ENCODE data around the gene OR6C6. TPM values are rescaled to one million over a fixed set of nuclear protein-coding genes. Genes with fewer than 3 reads are reported as not detected.

OR6C6 gene
- total RNA-seq, 2 experiments from 2014 or later, result not detected

- no peak within 1 kb of the TSS for H3K4me3 Mint-ChIP-seq
- Histone ChIP-seq H3K4me3 (ENCODE audit: low read length) (no peak within 1 kb of the TSS), H3K4me1 (ENCODE audit: insufficient read depth, low read length) (no peaks in the 10 kb centered on the region), H3K9me3 (ENCODE audit: control insufficient read depth in 1 of 2, insufficient read depth in 1 of 2, low read length in 2 of 2) (peaks cover 0 to 4% of the 10 kb centered on the region in 2 experiments), H3K27ac (ENCODE audit: low read depth in 1 of 2, low read length in 2 of 2) (no peak within 1 kb of the TSS), H3K27me3 (ENCODE audit: control insufficient read depth in 1 of 2, insufficient read depth in 2 of 2, low read length in 2 of 2) (peaks cover 4 to 10% of the 10 kb centered on the region in 2 experiments), H3K36me3 (ENCODE audit: insufficient read depth, low read length) (no peaks in the 10 kb centered on the region)
- no peak for DNase-seq
- no peaks in the 10 kb centered on the region for H3K4me1 Mint-ChIP-seq (ENCODE audit: low read depth)
- ATAC-seq (ENCODE audit: poor library complexity), result no peak
- H3K36me3 Mint-ChIP-seq (ENCODE audit: low read depth), result no peaks in the 10 kb centered on the region
- ChIA-PET CTCF (interaction anchor here (1.0 kb wide), 1 partner anchor 10 kb away, joined by 4 read pairs; no protein-coding TSS in a partner anchor), POLR2A (no interaction called here)
- TF ChIP-seq, protein P1, sequence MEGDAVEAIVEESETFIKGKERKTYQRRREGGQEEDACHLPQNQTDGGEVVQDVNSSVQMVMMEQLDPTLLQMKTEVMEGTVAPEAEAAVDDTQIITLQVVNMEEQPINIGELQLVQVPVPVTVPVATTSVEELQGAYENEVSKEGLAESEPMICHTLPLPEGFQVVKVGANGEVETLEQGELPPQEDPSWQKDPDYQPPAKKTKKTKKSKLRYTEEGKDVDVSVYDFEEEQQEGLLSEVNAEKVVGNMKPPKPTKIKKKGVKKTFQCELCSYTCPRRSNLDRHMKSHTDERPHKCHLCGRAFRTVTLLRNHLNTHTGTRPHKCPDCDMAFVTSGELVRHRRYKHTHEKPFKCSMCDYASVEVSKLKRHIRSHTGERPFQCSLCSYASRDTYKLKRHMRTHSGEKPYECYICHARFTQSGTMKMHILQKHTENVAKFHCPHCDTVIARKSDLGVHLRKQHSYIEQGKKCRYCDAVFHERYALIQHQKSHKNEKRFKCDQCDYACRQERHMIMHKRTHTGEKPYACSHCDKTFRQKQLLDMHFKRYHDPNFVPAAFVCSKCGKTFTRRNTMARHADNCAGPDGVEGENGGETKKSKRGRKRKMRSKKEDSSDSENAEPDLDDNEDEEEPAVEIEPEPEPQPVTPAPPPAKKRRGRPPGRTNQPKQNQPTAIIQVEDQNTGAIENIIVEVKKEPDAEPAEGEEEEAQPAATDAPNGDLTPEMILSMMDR (IDR thresholded peaks at IDR 0.05), result no peak
- H3K27ac Mint-ChIP-seq, result no peak within 1 kb of the TSS
- intact Hi-C loops (cut with DNase I, micrococcal nuclease), result no loop called here
- peaks cover 38% of the 10 kb centered on the region for H3K27me3 Mint-ChIP-seq
- H3K9me3 Mint-ChIP-seq, result no peaks in the 10 kb centered on the region
Observed at GRCh38 chr12:55244309-55244708, 52.1 kb downstream of the OR6C6 start, which contains the start of gene OR6C74. OR6C74 (plus strand) TSS chr12:55244609; CDS start chr12:55247288, 2,679 bp downstream.

Other genes starting within 250 kb of the OR6C6 start
- gene OR9K2, start 170.2 kb downstream of the OR6C6 start, total RNA-seq, result not detected
- gene OR10A7, start 75.5 kb downstream of the OR6C6 start, total RNA-seq, result not detected
- not detected for gene OR6C74, start 52.0 kb downstream of the OR6C6 start, total RNA-seq
- not detected for gene OR6C1, start 17.8 kb upstream of the OR6C6 start, total RNA-seq
- gene OR6C3, start 34.2 kb upstream of the OR6C6 start, total RNA-seq, result not detected
- not detected for gene OR6C75, start 66.4 kb upstream of the OR6C6 start, total RNA-seq
- gene OR6C65, start 104.0 kb upstream of the OR6C6 start, total RNA-seq, result not detected
- not detected for gene OR6C76, start 129.7 kb upstream of the OR6C6 start, total RNA-seq
- not detected for gene OR6C2, start 147.5 kb upstream of the OR6C6 start, total RNA-seq
- not detected for gene OR6C70, start 173.6 kb upstream of the OR6C6 start, total RNA-seq
- gene OR6C68, start 195.8 kb upstream of the OR6C6 start, total RNA-seq, result not detected

All from CD4-positive, alpha-beta T cell (primary cell).